HG02571 (cell line): ENCODE measurements around the gene EFCAB5.

ENCODE experiments used
- ATAC-seq: cut with Tn5 transposase; IDR thresholded peaks from one replicate; pipeline ENCODE4 v1.9.1; 2021; ENCODE audit warnings: mild to moderate bottlenecking, moderate library complexity; ENCODE audit not compliant: unreplicated experiment

The EFCAB5 gene

DNA sequence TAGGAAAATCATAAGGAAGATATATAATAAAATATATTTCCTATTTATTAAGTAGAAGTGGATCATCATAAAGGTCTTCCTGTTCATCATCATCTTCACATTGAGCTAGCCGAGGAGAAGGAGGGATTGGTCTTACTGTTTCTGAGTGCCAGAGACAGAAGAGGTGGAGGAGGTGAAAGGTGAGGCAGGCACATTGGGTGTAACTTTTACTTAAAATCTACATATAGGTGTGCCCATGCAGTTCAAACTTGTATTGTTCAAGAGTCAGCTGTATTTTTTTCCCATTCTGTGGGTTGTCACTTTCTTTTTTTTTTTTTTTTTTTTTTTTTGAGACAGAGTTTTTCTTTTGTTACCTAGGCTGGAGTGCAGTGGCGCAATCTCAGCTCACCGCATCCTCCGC lies 210.0 kb downstream of the EFCAB5 start:
- no peak for ATAC-seq

DNA sequence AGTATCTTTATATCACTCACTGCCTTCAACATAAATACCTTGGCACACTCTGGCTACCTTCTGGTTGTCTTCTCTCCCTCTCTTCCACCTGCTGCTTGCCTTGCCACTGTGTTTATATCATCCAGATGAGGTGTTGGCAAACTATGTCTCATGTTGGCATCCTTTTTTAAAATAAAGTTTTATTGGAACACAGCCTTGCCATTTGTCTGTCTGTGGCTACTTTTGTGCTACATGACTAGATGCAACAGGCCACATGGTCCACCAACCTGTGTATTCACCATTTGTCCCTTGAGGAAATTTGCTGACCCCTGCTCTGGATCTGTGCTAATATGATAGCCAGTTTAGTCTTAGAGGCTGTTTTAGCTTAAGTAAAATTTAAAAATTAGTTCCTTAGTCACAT lies 212.0 kb downstream of the EFCAB5 start:
- no peak for ATAC-seq

DNA sequence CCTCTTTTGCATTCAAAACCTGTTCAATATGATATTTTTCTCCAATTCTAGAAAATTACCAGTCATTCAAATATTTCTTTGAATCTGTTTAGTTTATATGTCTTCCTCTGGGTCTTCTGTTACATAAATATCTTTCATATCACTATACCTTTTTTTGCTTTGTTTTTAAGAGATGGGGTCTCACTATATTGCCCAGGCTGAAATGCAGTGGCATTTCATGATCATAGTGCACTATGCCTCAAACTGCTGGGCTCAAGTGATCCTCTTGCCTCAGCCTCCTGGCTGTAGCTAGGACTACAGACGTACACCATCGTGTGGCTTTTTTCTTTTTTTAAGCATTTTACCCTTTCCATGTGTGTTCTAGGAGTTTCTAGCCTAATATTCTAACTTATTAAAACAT lies 214.0 kb downstream of the EFCAB5 start:
- ATAC-seq, result no peak
